GM20431 (cell line): ENCODE measurements around the gene OGFOD1.

Experiments used
- in situ Hi-C: fragments of 300-500 bp; cut with MseI, MboI; formaldehyde crosslinking; loops from one replicate; pipeline ENCODE4 v1.15.0; 2020; ENCODE audit warnings: low sequenced_read_pairs; ENCODE audit not compliant: unreplicated experiment

Gene OGFOD1

GRCh38 chr16:56517206-56517605 lies 65.9 kb downstream of the OGFOD1 start:
- in situ Hi-C loops = no loop called here

GRCh38 chr16:56518425-56518824 lies 67.1 kb downstream of the OGFOD1 start:
- in situ Hi-C loops = no loop called here

- in situ Hi-C loops = no loop called here
Observed at GRCh38 chr16:56519459-56520250, 68.3 kb downstream of the OGFOD1 start, which contains the start of gene BBS2. TSS of gene BBS2 (minus strand) at chr16:56520024. CDS start at chr16:56519862, 162 bp downstream.

- in situ Hi-C loops = no loop called here
Observed at GRCh38 chr16:56520251-56520577, 68.9 kb downstream of the OGFOD1 start.

- in situ Hi-C loops = no loop called here
Observed at GRCh38 chr16:56525236-56525635, 73.9 kb downstream of the OGFOD1 start.
